Cardiac muscle cell (in vitro differentiated cells and primary cell): ENCODE measurements around the gene LBHD1. TPM values are rescaled to one million over a fixed set of nuclear protein-coding genes. Genes with fewer than 3 reads are reported as not detected.
A peak's percentile ranks its signal among the peaks of the same experiment; 100 is the strongest.
"Not testable (repeated sequence)": the region's sequence is repeated elsewhere in the genome, so short reads cannot be mapped to it uniquely, and the experiment has no call there.

ENCODE experiments used
- DNase-seq, 2 donors: peaks; one replicate each; pipeline versions ENCODE4 v3.0.0 to v3.0.0-alpha.2; 2010 to 2017; ENCODE audit warnings: low read depth in 1 of 2, low spot score in 1 of 2
- H3K27ac ChIP-seq: fragments of 200-600 bp; sonication (generic); 2 replicates; pipeline ENCODE4 v1.5.1; 2016
- H3K27me3 ChIP-seq: fragments of 200-600 bp; sonication (generic); 2 replicates; pipeline ENCODE4 v1.6.0; 2016; ENCODE audit warnings: control low read depth
- H3K36me3 ChIP-seq: fragments of 200-600 bp; sonication (generic); 2 replicates; pipeline ENCODE4 v1.5.1; 2016; ENCODE audit warnings: control low read depth
- H3K4me1 ChIP-seq: fragments of 200-600 bp; sonication (generic); 2 replicates; pipeline ENCODE4 v1.8.1; 2017; ENCODE audit warnings: low read depth, mild to moderate bottlenecking, mixed run types
- H3K4me3 ChIP-seq: fragments of 200-600 bp; sonication (generic); 2 replicates; pipeline ENCODE4 v1.5.1; 2016; ENCODE audit warnings: mild to moderate bottlenecking
- H3K9me3 ChIP-seq: fragments of 200-600 bp; sonication (generic); 2 replicates; pipeline ENCODE4 v1.5.1; 2017; ENCODE audit warnings: low read depth, mild to moderate bottlenecking, control low read depth
- polyA plus RNA-seq: library from polyadenylated mRNA; unstranded; fragments of >200 nt; fragmentation: Nextera tagmentation; extraction: Ambion mirVana; gene quantifications from 2 replicates; pipeline ENCODE4 v1.2.1, GENCODE V29; 2016
- total RNA-seq: library from RNA; depleted of rRNA; stranded (reverse); fragments of >200 nt; gene quantifications from 2 replicates; pipeline ENCODE4 v1.2.3, GENCODE V29; 2016
- TF ChIP-seq, protein P1 (sequence below): IDR thresholded peaks from 2 replicates; pipeline ENCODE4 v1.5.1; 2012; ENCODE audit warnings: low read depth, mild to moderate bottlenecking, low read length

The LBHD1 gene
- total and polyA plus RNA-seq, 2 experiments from 2014 or later = 10.1 to 11.6 TPM

DNA sequence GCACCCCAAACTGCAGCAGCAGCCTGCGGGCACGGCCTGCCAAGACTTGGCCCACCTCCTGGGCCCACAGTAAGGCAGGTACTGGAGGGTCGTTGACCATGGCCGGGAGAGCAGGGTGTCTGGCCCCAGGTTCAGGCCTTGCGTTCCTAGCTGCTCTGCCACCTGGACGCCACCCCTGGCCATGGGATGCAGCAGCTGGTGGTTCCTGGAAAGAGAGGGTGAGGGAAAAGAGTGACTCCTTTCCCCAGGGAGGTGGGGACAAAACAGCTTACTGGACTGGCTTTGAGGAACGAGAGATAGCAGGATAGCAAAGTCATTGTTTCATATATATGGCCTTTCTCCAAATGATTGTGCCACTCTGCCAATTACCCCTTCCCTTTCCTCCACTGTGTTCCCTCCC, 33.3 kb upstream of the LBHD1 start:
- Histone ChIP-seq H3K36me3 (peaks cover 11% of the 10 kb centered on the region), H3K27ac (peak overlapping the region; percentile 83), H3K4me3 (peak overlapping the region; percentile 41), H3K4me1 (peaks cover 25% of the 10 kb centered on the region), H3K9me3 (no peaks in the 10 kb centered on the region), H3K27me3 (no peaks in the 10 kb centered on the region)
- TF ChIP-seq, protein P1, sequence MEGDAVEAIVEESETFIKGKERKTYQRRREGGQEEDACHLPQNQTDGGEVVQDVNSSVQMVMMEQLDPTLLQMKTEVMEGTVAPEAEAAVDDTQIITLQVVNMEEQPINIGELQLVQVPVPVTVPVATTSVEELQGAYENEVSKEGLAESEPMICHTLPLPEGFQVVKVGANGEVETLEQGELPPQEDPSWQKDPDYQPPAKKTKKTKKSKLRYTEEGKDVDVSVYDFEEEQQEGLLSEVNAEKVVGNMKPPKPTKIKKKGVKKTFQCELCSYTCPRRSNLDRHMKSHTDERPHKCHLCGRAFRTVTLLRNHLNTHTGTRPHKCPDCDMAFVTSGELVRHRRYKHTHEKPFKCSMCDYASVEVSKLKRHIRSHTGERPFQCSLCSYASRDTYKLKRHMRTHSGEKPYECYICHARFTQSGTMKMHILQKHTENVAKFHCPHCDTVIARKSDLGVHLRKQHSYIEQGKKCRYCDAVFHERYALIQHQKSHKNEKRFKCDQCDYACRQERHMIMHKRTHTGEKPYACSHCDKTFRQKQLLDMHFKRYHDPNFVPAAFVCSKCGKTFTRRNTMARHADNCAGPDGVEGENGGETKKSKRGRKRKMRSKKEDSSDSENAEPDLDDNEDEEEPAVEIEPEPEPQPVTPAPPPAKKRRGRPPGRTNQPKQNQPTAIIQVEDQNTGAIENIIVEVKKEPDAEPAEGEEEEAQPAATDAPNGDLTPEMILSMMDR = no peak
- no peak for DNase-seq

DNA sequence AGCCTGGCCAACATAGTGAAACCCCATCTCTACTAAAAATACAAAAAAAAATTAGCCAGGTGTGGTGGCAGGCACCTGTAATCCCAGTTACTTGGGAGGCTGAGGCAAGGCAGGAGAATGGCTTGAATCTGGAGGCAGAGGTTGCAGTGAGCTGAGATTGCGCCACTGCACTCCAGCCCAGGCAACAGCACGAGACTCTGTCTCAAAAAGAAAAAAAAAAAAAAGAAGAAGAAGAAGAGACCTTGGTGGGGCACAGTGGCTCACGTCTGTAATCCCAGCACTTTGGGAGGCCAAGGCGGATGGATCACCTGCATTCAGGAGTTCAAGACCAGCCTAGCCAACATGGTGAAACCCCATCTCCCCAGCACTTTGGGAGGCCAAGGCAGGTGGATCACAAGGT, 31.9 kb upstream of the LBHD1 start:
- peaks cover 13% of the 10 kb centered on the region for H3K36me3 ChIP-seq
- DNase-seq, H3K4me3 ChIP-seq, H3K9me3 ChIP-seq, H3K27me3 ChIP-seq, H3K27ac ChIP-seq: not testable (repeated sequence)
- peaks cover 23% of the 10 kb centered on the region for H3K4me1 ChIP-seq

DNA sequence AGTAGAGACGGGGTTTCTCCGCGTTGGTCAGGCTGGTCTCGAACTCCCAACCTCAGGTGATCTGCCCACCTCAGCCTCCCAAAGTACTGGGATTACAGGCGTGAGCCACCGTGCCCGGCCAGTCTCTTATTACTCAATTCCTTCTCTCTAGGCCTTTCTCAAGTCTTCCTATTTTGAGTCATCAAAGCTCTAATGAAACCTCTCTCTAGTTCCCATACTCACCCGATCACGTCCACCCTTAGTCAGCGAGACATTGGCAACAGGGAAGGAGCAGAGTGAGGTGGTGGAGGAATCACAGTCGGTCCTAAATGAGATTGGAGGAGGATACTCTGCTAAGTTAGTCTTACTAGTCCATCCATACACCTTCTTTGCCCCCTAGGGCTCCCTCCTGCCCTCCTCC, 30.2 kb upstream of the LBHD1 start:
- H3K27ac ChIP-seq = no peak overlapping the region
- H3K36me3 ChIP-seq = peaks cover 13% of the 10 kb centered on the region
- peaks cover 14% of the 10 kb centered on the region for H3K4me1 ChIP-seq
- H3K27me3 ChIP-seq = no peaks in the 10 kb centered on the region
- no peaks in the 10 kb centered on the region for H3K9me3 ChIP-seq
- DNase-seq = no peak
- TF ChIP-seq, protein P1 = no peak
- no peak overlapping the region for H3K4me3 ChIP-seq

DNA sequence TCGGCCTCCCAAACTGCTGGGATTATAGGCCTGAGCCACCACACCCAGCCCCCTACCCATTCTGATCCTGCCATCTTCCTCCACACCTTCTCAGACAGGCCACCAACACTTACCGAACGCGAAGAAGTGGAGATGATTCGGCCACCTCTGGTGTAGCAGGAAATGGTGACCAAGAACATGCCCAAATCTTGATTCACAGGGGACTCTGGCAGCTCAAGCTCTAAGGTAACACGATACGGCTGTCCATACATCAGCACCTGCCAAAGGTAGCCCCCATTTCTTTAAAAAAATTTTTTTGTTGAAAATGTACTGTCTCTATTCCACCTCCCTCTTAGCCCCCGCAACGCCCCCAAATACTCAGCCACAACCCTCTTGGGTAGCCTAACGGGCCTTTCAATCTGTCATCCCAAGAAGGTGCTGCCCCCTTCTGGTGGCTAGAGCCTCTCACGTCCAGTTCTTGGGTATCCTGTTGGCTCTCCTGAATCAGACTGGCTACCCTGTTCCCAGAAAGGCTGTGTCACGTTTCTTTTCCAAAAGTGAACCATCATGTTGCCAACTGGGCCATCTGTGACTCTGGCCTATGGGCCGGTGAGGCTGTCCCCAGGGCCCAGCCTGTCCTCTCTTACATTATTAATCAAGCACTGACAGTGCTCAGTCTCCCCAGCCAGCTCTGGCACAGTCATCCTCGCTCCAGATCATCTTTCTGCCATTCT, 22.5 kb upstream of the LBHD1 start:
- peaks cover 6% of the 10 kb centered on the region for H3K4me1 ChIP-seq
- no peaks in the 10 kb centered on the region for H3K27me3 ChIP-seq
- TF ChIP-seq, protein P1 = peak; percentile 90
- peak; percentile 84 to 89 for DNase-seq
- H3K4me3 ChIP-seq = no peak overlapping the region
- H3K36me3 ChIP-seq = peaks cover 19% of the 10 kb centered on the region
- H3K27ac ChIP-seq = no peak overlapping the region
- no peaks in the 10 kb centered on the region for H3K9me3 ChIP-seq

DNA sequence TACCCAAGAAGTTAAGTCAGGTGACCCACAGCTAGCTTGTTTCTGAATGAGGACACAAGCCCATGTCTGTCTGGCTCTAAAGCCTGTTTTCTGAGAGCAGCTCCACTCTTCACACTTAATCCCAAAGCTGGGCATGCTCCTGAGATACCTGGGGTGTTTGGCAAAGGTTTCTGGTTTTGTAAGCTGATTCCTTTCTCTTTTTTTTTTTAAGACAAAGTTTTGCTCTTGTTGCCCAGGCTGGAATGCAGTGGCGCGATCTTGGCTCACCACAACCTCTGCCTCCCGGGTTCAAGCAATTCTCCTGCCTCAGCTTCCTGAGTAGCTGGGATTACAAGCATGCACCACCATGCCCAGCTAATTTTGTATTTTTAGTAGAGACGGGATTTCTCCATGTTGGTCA, 21.6 kb upstream of the LBHD1 start:
- H3K9me3 ChIP-seq, DNase-seq, H3K27ac ChIP-seq, H3K27me3 ChIP-seq, H3K4me3 ChIP-seq: not testable (repeated sequence)
- Histone ChIP-seq H3K4me1 (peaks cover 16% of the 10 kb centered on the region), H3K36me3 (peaks cover 17% of the 10 kb centered on the region)

DNA sequence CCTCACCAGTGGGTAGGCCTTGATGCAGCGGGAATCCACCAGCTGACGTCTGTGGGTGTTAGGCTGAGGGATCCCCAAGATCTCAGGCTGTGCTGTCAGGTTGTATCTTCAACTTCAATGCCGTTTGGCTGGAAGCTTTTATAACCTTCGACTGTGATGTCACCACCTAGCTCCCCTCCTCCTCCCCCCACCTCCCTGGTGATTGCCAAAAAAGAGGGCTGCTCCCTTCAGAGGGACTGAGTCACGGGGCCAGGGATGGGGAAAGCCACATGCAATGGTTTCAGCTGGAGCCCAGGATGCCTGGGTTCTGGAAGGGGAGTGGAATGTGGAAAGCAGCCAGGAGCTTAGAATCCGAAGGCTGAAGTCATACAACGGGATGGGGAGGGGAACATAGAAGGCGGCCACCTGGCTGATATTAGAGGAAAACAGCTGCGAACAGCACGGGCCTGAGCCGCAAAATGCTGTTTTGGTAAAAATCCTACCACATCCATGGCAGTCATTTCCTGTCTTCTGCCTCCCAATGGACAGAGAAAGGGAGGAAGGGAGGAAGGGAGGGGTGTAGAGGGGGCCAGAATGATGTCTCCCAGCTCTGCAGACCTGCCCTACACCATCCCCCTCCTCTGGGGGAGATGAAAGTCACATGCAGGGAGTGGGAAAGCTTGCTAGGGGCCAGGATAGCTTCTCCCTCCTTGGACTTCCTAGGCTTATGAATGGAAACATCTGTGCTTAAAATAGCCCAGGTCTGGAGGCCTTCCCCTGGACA, 17.5 kb upstream of the LBHD1 start, which contains the start of gene LRRN4CL:
Gene LRRN4CL, minus strand, starts transcription at position 110 of the 763 bp plus-strand sequence. CDS start 1,022 bp downstream, outside the sequence.
- DNase-seq = peak; percentile 50 to 89
- Histone ChIP-seq H3K36me3 (peaks cover 17% of the 10 kb centered on the region), H3K9me3 (no peaks in the 10 kb centered on the region), H3K4me1 (peaks cover 22% of the 10 kb centered on the region), H3K27ac (peak within 1 kb of the TSS; percentile 85), H3K27me3 (no peaks in the 10 kb centered on the region), H3K4me3 (no peak within 1 kb of the TSS)
- TF ChIP-seq, protein P1 = no peak
